GM18526 (cell line): Measurements from ENCODE around the gene KCTD17.

Experiments used
- POLR2A ChIP-seq: IDR thresholded peaks from 3 replicates; pipeline ENCODE4 v1.6.1; 2011; ENCODE audit not compliant: insufficient read length; ENCODE audit errors: extremely low read depth

KCTD17 gene

DNA sequence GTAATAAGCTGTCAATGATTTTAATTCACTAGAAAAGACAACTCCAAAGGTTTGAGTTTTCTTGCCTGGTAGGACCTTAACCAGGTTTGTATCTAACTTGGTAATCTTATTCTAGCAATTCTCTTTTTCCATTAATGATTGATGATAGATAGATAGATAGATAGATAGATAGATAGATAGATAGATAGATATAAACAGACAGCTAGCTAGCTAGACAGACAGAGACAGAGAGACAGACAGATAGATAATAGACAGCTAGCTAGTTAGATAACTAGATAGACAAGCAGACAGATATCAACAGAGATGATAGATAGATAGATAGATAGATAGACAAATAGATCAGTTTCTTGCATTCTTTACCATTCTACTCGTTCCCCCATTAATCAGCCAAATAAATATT, 42.7 kb downstream of the KCTD17 start:
- TF ChIP-seq POLR2A: no peak

DNA sequence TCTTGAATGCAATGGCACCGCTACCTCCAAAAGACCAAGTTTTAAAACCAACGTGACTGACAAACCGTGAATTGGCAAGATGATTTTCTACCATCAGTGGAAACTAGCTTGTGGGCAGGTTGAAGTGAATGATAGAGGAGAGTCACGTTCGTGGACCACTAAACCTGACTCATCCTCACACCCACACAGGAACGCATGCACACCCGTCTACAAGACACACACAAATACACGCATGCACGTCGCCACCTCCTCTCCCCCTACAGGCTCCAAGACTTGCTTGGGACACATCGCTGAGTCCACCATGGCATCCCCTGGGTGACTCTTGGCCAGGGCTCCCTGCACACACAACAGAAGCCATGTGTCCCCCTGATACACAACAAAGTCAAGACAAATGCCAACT, 43.6 kb downstream of the KCTD17 start:
- no peak for TF ChIP-seq POLR2A

DNA sequence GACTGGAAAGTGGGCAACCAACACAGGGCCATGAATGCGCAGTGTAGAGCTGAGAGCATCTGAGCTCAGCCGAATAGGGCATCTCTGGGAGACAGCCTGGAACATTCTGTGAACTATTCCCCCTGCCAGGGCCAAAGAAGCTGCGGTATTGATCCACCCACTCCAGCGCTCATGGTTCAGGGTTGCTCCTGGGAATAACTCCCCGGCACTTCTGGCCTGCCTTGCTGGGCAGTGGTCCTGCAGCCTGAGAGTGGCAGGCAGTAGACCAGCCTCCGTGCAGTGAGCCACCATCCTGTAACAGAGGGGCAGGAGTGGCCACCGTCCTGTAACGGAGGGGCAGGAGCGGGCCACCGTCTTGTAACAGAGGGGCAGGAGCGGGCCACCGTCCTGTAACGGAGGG, 45.8 kb downstream of the KCTD17 start:
- no peak for TF ChIP-seq POLR2A

DNA sequence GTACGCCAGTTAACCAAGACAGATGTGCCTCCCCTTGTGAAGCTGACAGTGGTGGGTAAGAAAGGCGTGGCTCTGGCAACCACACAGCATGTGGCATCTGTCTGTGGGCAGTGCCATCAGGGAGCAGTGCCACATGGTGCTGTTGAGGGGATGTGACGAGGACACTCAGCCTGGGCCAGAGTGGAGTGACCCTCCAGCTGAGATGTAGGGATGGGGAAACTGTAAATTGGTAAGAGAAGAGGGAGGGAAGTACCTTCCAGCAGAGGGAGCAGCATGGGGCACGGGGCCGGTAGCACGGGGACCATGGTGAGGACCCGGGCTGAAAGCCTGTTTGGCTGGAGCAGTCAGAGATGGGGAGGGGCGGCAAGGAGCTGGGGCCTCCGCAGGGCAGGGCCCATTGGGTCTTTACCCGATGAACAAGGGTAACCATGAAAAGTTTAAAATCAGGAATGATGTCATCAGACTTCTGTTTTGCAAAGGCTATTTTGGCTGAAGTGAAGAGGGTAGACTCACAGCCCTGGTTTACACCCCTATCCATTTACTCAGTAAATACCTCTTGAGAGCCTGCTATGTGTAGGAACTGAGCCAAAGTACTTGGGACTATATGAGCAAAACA, 47.5 kb downstream of the KCTD17 start:
- no peak for TF ChIP-seq POLR2A

DNA sequence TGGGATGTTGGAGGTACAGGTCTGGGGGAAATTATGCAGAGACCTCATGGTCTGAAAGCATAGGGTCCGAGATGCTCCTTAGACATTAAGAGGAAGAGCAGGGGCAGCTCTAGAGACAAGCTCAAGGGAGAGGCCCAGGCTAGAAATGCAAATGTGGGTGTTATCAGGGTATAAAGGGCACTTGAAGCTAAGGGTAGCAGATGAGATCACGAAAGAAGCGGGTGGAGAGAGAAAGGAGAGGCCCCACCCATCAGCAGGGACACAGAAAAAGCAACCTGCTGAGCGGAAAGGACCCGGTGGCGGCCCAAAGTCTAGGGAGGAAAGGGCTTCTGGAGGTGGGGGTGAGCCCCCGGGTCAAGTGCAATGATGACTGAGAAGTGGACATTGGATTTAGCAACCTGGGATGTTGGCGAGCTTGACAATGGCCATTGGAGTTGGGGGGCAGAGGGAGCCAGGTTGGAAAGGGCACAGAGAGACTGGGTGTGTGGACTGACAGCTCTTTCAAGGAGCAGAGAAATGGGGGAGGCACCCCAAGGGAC, 49.1 kb downstream of the KCTD17 start:
- TF ChIP-seq POLR2A: no peak

DNA sequence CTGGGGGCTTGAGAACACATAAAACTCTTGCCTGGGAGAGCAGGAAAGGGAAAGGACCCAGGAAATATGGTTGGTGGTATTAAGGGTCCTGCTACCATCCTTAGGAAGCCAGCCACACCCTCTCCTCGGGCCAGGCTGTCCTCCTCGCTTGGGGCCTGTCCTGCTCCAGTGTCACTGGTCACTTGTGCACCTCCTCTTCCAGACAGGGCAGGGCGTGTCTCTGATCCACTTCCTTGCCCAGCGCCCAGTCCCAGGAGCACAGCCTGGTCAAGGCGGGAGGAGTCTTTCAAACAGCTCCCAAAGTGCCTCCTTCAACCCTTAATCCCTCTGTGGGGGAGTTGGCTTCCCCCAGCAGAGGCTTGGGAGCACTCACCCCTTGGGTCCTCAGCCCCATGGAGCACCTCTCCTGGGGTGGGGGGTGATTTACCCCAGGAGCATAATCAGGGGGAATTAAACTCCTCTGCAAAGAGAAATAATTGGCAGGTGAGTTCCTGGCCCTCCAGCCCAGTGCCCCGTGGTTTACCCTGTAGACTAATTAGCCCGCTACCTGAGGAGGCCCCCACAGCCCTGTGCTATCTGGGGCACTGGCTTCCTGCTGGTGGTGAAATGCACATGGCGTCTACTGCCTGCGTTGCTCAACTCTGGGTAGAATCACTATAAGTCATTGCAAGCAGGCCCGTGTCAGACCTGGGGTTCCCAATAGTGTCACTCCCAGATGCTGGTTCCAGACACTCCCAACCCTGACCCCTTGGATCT, 49.9 kb downstream of the KCTD17 start:
- TF ChIP-seq POLR2A: no peak

DNA sequence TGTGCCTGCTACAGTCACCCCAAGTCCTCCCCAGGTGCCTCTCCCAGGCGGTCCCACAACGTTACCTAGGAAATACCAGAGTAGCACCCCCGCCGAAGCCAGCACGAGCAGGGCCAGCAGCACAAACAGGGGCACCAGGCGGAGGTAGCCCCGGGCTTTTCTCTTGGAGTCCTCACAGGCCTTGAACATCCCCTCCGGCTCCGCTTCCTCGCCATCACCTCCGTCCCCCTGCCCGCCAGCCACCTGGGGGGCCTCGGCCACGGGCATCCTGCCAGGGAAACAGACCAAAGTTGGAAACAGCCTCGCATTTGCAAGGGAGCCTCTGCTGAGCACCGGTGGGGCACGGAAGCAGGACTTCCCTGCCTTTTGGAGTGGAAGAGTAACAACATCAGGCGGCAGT, 51.6 kb downstream of the KCTD17 start:
- TF ChIP-seq POLR2A: no peak

DNA sequence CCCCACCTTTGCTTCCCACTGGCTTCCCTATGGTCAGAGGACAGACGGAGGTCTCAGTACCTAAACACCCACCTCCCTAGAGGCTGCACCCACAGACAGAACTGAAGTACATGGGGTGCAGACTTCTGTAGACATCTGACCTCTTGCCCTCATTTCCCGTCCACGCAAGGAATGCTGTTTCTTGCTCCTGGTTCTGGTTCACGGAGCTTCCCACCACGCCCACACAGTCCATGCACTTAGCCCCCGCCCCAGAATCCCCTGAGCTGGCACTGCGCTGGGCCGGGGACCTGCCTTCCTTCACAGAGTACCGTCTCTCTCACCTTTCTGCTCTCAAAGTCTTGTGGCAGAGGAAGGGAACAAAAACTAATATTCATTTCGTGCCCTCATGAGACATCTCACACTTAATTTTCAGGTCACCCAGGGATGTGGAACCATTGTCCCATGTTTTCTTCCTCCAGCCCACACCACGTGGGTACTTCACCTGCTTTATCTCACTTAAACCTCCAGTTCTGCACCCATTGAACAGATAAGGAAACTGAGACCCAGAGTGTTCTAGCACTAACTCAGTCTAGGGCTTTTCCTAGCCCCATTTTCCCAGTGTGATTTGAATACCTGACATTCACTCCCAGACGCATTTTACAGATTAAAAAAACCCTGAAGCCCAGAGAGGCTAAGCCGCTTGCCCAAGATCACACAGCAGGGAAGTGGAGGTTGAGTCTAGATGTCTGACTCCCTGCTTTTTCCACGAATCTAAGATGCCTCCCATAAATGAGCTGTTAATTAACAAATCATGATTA, 52.3 kb downstream of the KCTD17 start:
- TF ChIP-seq POLR2A: no peak

DNA sequence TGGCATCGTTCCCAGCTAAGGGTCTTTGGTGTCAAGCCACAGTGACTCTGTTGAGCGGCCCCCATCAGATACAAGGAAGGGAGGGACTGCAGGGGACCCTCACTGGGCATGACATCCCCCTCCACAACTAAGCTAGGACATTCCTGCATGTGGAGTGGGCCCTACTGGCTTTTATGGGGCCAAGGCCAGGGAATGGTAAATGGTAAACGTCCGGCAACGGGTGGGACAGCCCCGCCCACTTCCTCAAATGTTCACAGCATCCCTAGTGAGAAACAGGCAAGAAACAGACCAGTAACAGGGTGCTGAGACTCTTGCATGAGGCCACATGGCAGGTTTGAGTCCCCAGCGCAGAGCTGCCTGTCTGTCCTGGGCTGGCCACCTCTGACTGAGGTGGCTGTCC, 53.6 kb downstream of the KCTD17 start:
- no peak for TF ChIP-seq POLR2A

DNA sequence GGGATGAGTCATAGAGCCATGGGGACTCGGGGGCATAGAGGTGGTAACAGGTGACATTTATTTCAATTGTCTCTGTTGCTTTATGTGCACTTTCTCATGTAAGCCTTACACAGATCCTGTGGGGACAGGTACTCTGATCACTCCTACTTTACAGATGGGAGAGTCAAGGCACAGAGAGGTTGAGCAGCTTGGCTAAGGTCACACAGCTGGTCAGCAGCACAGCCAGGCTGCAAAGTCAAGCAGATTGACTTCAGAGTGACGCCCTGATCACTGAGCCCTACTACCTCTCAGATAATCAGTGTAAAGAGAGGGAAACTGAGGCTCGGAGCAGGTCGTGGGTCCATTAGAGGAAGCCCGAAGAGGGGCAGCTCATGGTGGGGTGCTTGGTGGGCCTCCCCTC, 54.4 kb downstream of the KCTD17 start:
- no peak for TF ChIP-seq POLR2A

DNA sequence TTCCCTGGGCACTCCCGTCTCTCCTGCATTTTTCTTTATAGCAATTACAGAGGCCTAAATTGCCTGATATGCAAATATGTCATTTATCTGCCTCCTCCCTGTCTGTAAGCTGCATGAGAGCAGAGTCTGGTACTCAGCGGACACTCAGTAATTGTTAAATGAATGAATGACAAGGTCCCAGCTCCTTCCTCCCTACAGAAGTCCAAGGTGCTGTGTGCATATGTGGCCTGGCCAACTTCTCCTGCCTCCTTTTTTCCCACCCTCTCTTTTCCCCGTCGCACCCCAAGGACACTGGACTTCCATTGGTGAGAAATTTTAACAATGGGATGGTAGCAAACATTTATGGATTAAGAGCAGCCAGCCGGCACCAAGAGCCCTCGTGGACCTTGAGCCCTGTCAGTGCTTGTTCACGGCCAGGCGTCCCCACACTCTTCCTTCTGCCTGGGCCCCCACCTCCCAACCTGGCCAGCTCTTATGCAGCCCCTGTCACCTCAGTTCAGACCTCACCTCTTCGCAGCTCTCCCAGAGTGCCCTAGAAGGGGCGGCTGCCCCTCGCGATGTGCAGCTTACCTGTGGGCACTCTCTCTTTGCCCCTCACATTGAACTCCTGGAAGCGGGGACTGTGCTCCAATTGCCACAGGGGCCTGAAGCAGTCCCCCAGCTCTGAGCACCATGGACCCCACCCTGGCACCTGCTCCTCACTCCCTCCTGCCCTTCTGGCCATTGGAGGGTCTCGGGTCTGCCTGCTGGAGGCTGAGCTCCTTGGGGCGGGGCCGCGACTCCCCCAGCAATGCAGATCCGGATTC, 56.5 kb downstream of the KCTD17 start:
- no peak for TF ChIP-seq POLR2A

DNA sequence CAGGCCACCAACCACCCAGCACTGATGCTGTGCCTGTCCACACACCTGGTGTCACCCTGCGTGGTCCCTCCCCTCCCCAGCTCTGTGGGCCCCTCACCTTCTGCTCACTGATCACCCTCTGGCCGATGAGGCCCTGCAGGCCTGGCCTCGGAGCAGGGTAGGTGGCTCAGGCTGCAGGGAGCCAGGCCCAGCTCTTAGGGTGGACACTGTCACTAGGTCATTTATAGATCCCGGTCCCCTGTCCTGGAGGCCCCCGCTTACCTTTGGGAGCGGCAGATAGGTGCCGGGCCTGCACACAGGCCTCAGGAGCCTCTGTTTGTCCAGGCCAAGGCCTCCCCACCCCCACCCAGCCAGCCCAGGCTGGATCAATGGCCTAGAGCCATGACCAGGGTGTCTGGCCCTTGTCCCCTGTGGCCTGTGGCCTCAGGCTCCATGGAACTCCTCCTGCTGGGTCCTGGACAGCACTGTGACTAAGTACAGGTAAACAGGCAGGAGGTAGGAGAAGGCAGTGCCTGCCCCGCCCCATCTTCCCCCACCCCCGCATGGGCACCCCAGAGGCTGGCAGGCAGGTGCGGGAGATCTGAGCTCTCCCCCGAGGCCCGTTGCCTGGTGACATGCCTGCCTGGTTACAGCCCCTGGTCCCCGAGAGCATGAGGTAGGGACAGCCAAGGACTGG, 57.8 kb downstream of the KCTD17 start, which contains the start of gene TMPRSS6:
TMPRSS6 (minus strand) TSS at position 472 of the 676 bp plus-strand sequence. CDS start 6,296 bp downstream, outside the sequence.
- no peak for TF ChIP-seq POLR2A

DNA sequence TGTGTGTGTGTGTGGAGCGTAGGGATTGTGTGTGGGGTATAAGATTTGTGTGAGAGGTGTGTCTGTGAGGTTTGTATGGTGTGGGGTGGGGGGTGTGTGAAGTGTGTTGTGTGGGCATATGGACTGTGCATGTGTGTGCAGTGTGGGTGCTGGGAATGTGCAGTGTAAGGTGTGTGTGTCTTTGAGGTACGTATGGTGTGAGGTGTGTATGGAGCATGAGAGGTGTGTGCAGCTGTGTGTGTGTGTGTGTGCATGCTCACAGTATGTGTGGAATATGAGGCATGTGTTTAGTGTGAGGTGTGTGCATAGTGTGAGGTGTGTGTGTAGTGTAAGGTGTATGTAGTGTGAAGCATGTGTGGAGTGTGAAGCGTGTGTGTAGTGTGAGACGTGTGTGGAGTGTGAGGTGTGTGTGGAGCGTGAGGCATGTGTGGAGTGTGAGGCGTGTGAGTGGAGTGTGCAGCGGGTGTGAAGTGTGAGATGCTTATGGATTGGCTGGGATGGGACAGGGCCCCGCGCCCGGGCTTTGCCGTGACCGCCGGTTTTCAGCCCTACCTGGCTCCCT, 59.7 kb downstream of the KCTD17 start:
- no peak for TF ChIP-seq POLR2A

DNA sequence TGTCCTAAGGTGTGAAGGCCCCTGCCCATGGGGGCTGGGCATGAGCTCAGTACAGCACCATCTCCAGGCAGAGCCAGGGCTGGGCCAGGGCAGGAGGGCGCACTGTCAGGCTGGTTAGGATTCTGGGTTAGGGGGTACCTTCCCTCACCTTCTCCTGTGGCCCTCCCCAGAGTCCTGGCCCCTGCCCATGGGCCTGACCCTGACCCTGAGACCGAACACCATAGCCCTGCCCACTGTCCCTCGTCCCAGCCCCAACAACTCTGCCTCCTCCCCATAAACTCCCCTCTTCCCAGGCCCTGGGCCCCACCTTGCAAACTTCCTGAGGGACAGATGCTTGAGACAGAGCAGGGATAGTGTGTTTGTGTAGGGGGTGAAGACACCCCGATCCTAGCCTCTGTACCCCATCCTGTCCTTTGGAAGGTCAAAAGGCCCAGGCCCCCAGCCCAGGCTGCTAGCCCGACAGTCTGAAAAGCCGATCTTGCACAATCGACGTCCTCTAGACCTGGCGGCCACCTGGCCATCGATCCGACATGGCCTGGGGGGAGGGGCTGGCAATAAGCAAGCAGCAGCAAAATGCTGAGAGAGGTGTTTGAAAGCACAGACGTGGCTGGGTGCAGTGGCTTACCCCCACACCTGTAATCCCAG, 60.7 kb downstream of the KCTD17 start:
- TF ChIP-seq POLR2A: no peak
